DMS153 treated with DMSO at 0.1 percent for 48 hours (cell line): ENCODE measurements around the gene SMAP2.
A peak's percentile ranks its signal among the peaks of the same experiment; 100 is the strongest.
"Not testable (repeated sequence)": the region's sequence is repeated elsewhere in the genome, so short reads cannot be mapped to it uniquely, and the experiment has no call there.

Experiments used
- DNase-seq: peaks from one replicate; lab custom pipeline; 2025; ENCODE audit not compliant: unreplicated experiment; lab: John Stamatoyannopoulos, UW

Gene SMAP2

GRCh38 chr1:40373323-40374283 is at the start of gene SMAP2:
Gene SMAP2, plus strand, starts transcription at chr1:40373727. Its CDS starts 394 bp downstream, at chr1:40374121.
- DNase-seq: peak; percentile 100

- DNase-seq: not testable (repeated sequence)
These were observed 42.1 kb upstream of the SMAP2 start for GRCh38 chr1:40331403-40331802.

GRCh38 chr1:40332695-40333094 is 40.8 kb upstream of the SMAP2 start:
- DNase-seq: no peak

- DNase-seq: no peak
These were observed 36.1 kb upstream of the SMAP2 start for GRCh38 chr1:40337443-40337842.

GRCh38 chr1:40338745-40339419 is 34.6 kb upstream of the SMAP2 start:
- DNase-seq: peak; percentile 91

GRCh38 chr1:40339420-40340323 is 33.9 kb upstream of the SMAP2 start:
- no peak for DNase-seq

- DNase-seq: no peak
These were observed 31.8 kb upstream of the SMAP2 start for GRCh38 chr1:40341491-40342380.

- not testable (repeated sequence) for DNase-seq
These were observed 31.2 kb upstream of the SMAP2 start for GRCh38 chr1:40342381-40342717.

GRCh38 chr1:40344597-40344996 is 28.9 kb upstream of the SMAP2 start:
- DNase-seq: no peak

- no peak for DNase-seq
These were observed 23.1 kb upstream of the SMAP2 start for GRCh38 chr1:40350391-40350790.

- no peak for DNase-seq
These were observed 22.4 kb upstream of the SMAP2 start for GRCh38 chr1:40351124-40351523.

GRCh38 chr1:40352126-40352525 is 21.4 kb upstream of the SMAP2 start:
- DNase-seq: no peak

GRCh38 chr1:40353082-40353481 is 20.4 kb upstream of the SMAP2 start:
- no peak for DNase-seq

GRCh38 chr1:40357625-40358024 is 15.9 kb upstream of the SMAP2 start:
- DNase-seq: no peak

GRCh38 chr1:40360631-40361030 is 12.9 kb upstream of the SMAP2 start:
- DNase-seq: no peak

- no peak for DNase-seq
These were observed 12.3 kb upstream of the SMAP2 start for GRCh38 chr1:40361201-40361600.

GRCh38 chr1:40361637-40362036 is 11.9 kb upstream of the SMAP2 start:
- no peak for DNase-seq

- DNase-seq: no peak
These were observed 11.3 kb upstream of the SMAP2 start for GRCh38 chr1:40362199-40362598.

GRCh38 chr1:40362699-40363098 is 10.8 kb upstream of the SMAP2 start:
- no peak for DNase-seq

GRCh38 chr1:40363721-40364120 is 9.8 kb upstream of the SMAP2 start:
- DNase-seq: no peak
